Measurements from ENCODE around the gene SYT2. TPM values are rescaled to one million over a fixed set of nuclear protein-coding genes. Genes with fewer than 3 reads are reported as not detected.
"Not testable (repeated sequence)": the region's sequence is repeated elsewhere in the genome, so short reads cannot be mapped to it uniquely, and the experiment has no call there.

Gene SYT2
- total RNA-seq, 1 donor from 2014 or later, result 3.1 TPM

GRCh38 chr1:202613571-202613970, 96.7 kb downstream of the SYT2 start:
- H3K27ac Mint-ChIP-seq, result no peak overlapping the region
- peaks cover 4% of the 10 kb centered on the region for H3K36me3 Mint-ChIP-seq
- peaks cover 28% of the 10 kb centered on the region for H3K4me1 Mint-ChIP-seq
- no peaks in the 10 kb centered on the region for H3K27me3 Mint-ChIP-seq (ENCODE audit: low read depth)
- no peak overlapping the region for H3K4me3 Mint-ChIP-seq
- no peak for TF ChIP-seq CTCF (IDR thresholded peaks at IDR 0.05; ENCODE audit: unreplicated experiment)
- no peaks in the 10 kb centered on the region for H3K9me3 Mint-ChIP-seq
- no peak for DNase-seq (ENCODE audit: low spot score in 2 of 2, unreplicated experiment in 2 of 2)

- DNase-seq (ENCODE audit: low spot score in 2 of 2, unreplicated experiment in 2 of 2); H3K4me3 Mint-ChIP-seq; H3K36me3 Mint-ChIP-seq; H3K27ac Mint-ChIP-seq; H3K27me3 Mint-ChIP-seq (ENCODE audit: low read depth); H3K9me3 Mint-ChIP-seq: not testable (repeated sequence)
- peaks cover 25% of the 10 kb centered on the region for H3K4me1 Mint-ChIP-seq
Measured at GRCh38 chr1:202612036-202612435, 98.2 kb downstream of the SYT2 start.

- no peak for DNase-seq (ENCODE audit: low spot score in 2 of 2, unreplicated experiment in 2 of 2)
- Mint-ChIP-seq H3K4me1 (no peaks in the 10 kb centered on the region), H3K4me3 (no peak overlapping the region), H3K9me3 (no peaks in the 10 kb centered on the region), H3K27me3 (ENCODE audit: low read depth) (no peaks in the 10 kb centered on the region), H3K36me3 (peaks cover 5% of the 10 kb centered on the region), H3K27ac (no peak overlapping the region)
- no peak for TF ChIP-seq CTCF (IDR thresholded peaks at IDR 0.05; ENCODE audit: unreplicated experiment)
Measured at GRCh38 chr1:202605515-202605914, 104.7 kb downstream of the SYT2 start.

GRCh38 chr1:202603435-202603834, 106.8 kb downstream of the SYT2 start:
- Mint-ChIP-seq H3K36me3 (peaks cover 2% of the 10 kb centered on the region), H3K27ac (no peak overlapping the region), H3K4me1 (peaks cover 3% of the 10 kb centered on the region), H3K9me3 (no peaks in the 10 kb centered on the region), H3K4me3 (no peak overlapping the region), H3K27me3 (ENCODE audit: low read depth) (no peaks in the 10 kb centered on the region)
- TF ChIP-seq CTCF (IDR thresholded peaks at IDR 0.05; ENCODE audit: unreplicated experiment), result no peak
- DNase-seq (ENCODE audit: low spot score in 2 of 2, unreplicated experiment in 2 of 2), result no peak

GRCh38 chr1:202600432-202601041, 109.7 kb downstream of the SYT2 start:
- Mint-ChIP-seq H3K4me3 (no peak overlapping the region), H3K27ac (no peak overlapping the region), H3K36me3 (peaks cover 2% of the 10 kb centered on the region), H3K9me3 (no peaks in the 10 kb centered on the region), H3K27me3 (ENCODE audit: low read depth) (no peaks in the 10 kb centered on the region), H3K4me1 (peaks cover 3% of the 10 kb centered on the region)
- no peak for TF ChIP-seq CTCF (IDR thresholded peaks at IDR 0.05; ENCODE audit: unreplicated experiment)
- no peak for DNase-seq (ENCODE audit: low spot score in 2 of 2, unreplicated experiment in 2 of 2)

- TF ChIP-seq CTCF (IDR thresholded peaks at IDR 0.05; ENCODE audit: unreplicated experiment), result peak; percentile 46
- H3K36me3 Mint-ChIP-seq, result peaks cover 2% of the 10 kb centered on the region
- H3K27me3 Mint-ChIP-seq (ENCODE audit: low read depth), result no peaks in the 10 kb centered on the region
Measured at GRCh38 chr1:202599669-202600431, 110.4 kb downstream of the SYT2 start.

More at GRCh38 chr1:202599669-202600431, 110.4 kb downstream of the SYT2 start:
- DNase-seq (ENCODE audit: low spot score in 2 of 2, unreplicated experiment in 2 of 2), result peak in 1 of 2 experiments; percentile 77
- peaks cover 3% of the 10 kb centered on the region for H3K4me1 Mint-ChIP-seq
- H3K4me3 Mint-ChIP-seq, result no peak overlapping the region
- H3K9me3 Mint-ChIP-seq, result no peaks in the 10 kb centered on the region
- H3K27ac Mint-ChIP-seq, result peak overlapping the region; percentile 65
